ENCODE measurements around the gene HIGD1A.

DNA sequence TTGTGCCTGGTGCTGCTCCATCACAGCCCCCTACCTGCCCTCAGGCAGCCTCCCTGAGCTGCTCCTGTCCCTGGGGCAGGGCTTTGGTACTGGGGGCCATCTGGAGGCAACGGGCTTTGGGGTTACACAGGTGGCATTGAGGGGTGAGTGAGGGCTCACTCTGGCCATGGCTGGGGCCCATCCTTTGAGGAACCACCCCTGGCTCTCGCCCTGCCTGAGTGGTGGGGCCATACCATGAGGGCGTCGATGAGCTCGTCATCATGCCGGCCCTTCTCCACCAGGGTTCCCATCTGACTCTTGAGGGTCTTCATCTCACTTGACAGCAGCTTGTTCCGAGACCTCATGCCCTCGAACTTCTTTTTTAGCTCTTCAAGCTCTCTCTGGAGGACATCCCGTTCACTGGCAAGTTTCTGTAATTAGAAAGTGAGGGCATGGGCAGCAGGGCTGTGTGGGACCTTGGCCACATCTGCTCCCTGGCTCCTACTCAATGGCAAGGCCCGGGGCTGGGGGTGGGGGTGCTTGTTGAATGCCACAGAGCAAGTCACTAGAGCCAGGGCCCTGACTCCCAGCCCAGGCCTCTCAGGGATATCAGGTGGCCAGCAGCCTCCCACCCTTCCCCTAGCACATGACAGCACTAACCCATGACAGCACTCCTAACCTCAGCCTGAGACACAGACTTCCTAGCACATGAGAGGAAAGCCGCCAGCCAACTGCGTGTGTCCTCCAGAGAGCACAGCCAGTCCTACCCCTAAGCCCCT, 64.7 kb downstream of the HIGD1A start:
- TF ChIP-seq CTCF (IDR thresholded peaks at IDR 0.05; ENCODE audit: low read length) (no peak), EZH2 (IDR thresholded peaks at IDR 0.05; ENCODE audit: borderline replicate concordance, low read length) (no peak)

All from OCI-LY1 (cell line).